Caco-2 (cell line): ENCODE data around the gene GRID1. TPM values are rescaled to one million over a fixed set of nuclear protein-coding genes. Genes with fewer than 3 reads are reported as not detected.

ENCODE experiments used
- BruUV-seq: library from RNA; stranded (reverse); fragments of 400-500 nt; replicated peaks from 2 replicates; lab custom pipeline; 2021; lab: Mats Ljungman, UMichigan
- CTCF ChIA-PET: fragments of 300-600 bp; sonication (Branson Sonifier 250); formaldehyde crosslinking; loops from one replicate; lab custom pipeline; 2022; ENCODE audit warnings: antibody characterized with exemption; lab: Charles Lee
- POLR2A ChIA-PET: fragments of 300-600 bp; sonication (Branson Sonifier 250); formaldehyde crosslinking; loops from one replicate; lab custom pipeline; 2022; ENCODE audit warnings: antibody characterized with exemption; lab: Charles Lee
- DNase-seq, 2 experiments: peaks; one replicate each; pipeline versions ENCODE4 v3.0.0 to v3.0.0-alpha.2; 2020 to 2022
- H3K27me3 ChIP-seq: replicated peaks from 2 replicates; pipeline ENCODE4 v1.6.0; 2011; ENCODE audit warnings: low read length; ENCODE audit not compliant: control insufficient read depth, insufficient read depth
- H3K36me3 ChIP-seq: 2 replicates; pipeline ENCODE4 v1.5.1; 2011; ENCODE audit warnings: low read length; ENCODE audit not compliant: control insufficient read depth, insufficient read depth
- H3K4me1 ChIP-seq: fragments of 250-450 bp; sonication (Bioruptor Pico); 2 replicates; pipeline ENCODE4 v1.5.1; 2020; ENCODE audit warnings: mild to moderate bottlenecking
- H3K4me3 ChIP-seq: 2 replicates; pipeline ENCODE4 v1.5.1; 2011; ENCODE audit warnings: low read depth, mild to moderate bottlenecking, control low read depth, low read length
- H3K9me3 ChIP-seq: fragments of 250-450 bp; sonication (Bioruptor Pico); 2 replicates; pipeline ENCODE4 v1.5.1; 2020; ENCODE audit warnings: mild to moderate bottlenecking, moderate library complexity
- H3K27ac Mint-ChIP-seq: one replicate; pipeline ENCODE4 v1.8.0; 2022; ENCODE audit warnings: mixed read lengths; ENCODE audit not compliant: unreplicated experiment
- H3K27me3 Mint-ChIP-seq: one replicate; pipeline ENCODE4 v1.8.0; 2022; ENCODE audit warnings: mixed read lengths; ENCODE audit not compliant: insufficient read depth, unreplicated experiment
- H3K36me3 Mint-ChIP-seq: one replicate; pipeline ENCODE4 v1.8.0; 2022; ENCODE audit warnings: mild to moderate bottlenecking, mixed read lengths; ENCODE audit not compliant: insufficient read depth, unreplicated experiment
- H3K4me1 Mint-ChIP-seq: one replicate; pipeline ENCODE4 v1.8.0; 2022; ENCODE audit warnings: low read depth, mixed read lengths; ENCODE audit not compliant: unreplicated experiment
- H3K4me3 Mint-ChIP-seq: one replicate; pipeline ENCODE4 v1.8.0; 2022; ENCODE audit warnings: mild to moderate bottlenecking, moderate library complexity, mixed read lengths; ENCODE audit not compliant: unreplicated experiment
- H3K9me3 Mint-ChIP-seq: one replicate; pipeline ENCODE4 v1.8.0; 2022; ENCODE audit warnings: mixed read lengths; ENCODE audit not compliant: unreplicated experiment
- CTCF ChIP-seq, 2 experiments: fragments of 200-600 bp in 1 of 2; IDR thresholded peaks; 1 replicate in 1 of 2; 2 replicates in 1 of 2; pipeline versions ENCODE4 v1.5.1 to v1.8.0; 2011 to 2022; ENCODE audit warnings: antibody characterized with exemption in 1 of 2, control low read depth in 1 of 2, inconsistent platforms in 1 of 2, low read depth in 1 of 2, low read length in 1 of 2, mild to moderate bottlenecking in 1 of 2, moderate library complexity in 1 of 2; ENCODE audit not compliant: insufficient read depth in 1 of 2, severe bottlenecking in 1 of 2, unreplicated experiment in 1 of 2
- intact Hi-C: fragments of 100-400 bp; cut with micrococcal nuclease; formaldehyde crosslinking; loops from one replicate; pipeline ENCODE4 v1.10.0; 2022; ENCODE audit not compliant: unreplicated experiment
- total RNA-seq: library from RNA; stranded (reverse); gene quantifications from 2 replicates; pipeline ENCODE4 v1.2.3, GENCODE V29; 2022

GRID1 gene
- total RNA-seq, 1 experiment from 2014 or later: 8.0 TPM

- Mint-ChIP-seq H3K27me3 (peaks cover 10% of the 10 kb centered on the region), H3K4me1 (no peaks in the 10 kb centered on the region), H3K9me3 (peaks cover 9% of the 10 kb centered on the region), H3K36me3 (no peaks in the 10 kb centered on the region), H3K27ac (no peak overlapping the region), H3K4me3 (no peak overlapping the region)
- POLR2A ChIA-PET: no interaction called here
- TF ChIP-seq CTCF (IDR thresholded peaks at IDR 0.05; ENCODE audit: insufficient read depth in 1 of 2, low read depth in 1 of 2, low read length in 1 of 2, severe bottlenecking in 1 of 2, unreplicated experiment in 1 of 2): no peak
- BruUV-seq: no TSS peak
- Histone ChIP-seq H3K9me3 (no peaks in the 10 kb centered on the region), H3K4me1 (no peaks in the 10 kb centered on the region), H3K4me3 (no peak overlapping the region), H3K36me3 (no peaks in the 10 kb centered on the region), H3K27me3 (no peaks in the 10 kb centered on the region)
- DNase-seq: no peak
- CTCF ChIA-PET: no interaction called here
- intact Hi-C loops: no loop called here
Measured at GRCh38 chr10:86266446-86267242, 100.0 kb downstream of the GRID1 start.

- no peaks in the 10 kb centered on the region for H3K27me3 ChIP-seq
- no peaks in the 10 kb centered on the region for H3K9me3 ChIP-seq
- H3K4me3 ChIP-seq: no peak overlapping the region
- Mint-ChIP-seq H3K27ac (no peak overlapping the region), H3K4me1 (no peaks in the 10 kb centered on the region), H3K9me3 (peaks cover under 1% of the 10 kb centered on the region), H3K4me3 (no peak overlapping the region), H3K36me3 (no peaks in the 10 kb centered on the region), H3K27me3 (peaks cover 10% of the 10 kb centered on the region)
- no peak for TF ChIP-seq CTCF (IDR thresholded peaks at IDR 0.05; ENCODE audit: insufficient read depth in 1 of 2, low read depth in 1 of 2, low read length in 1 of 2, severe bottlenecking in 1 of 2, unreplicated experiment in 1 of 2)
- POLR2A ChIA-PET: no interaction called here
- no TSS peak for BruUV-seq
- no peaks in the 10 kb centered on the region for H3K36me3 ChIP-seq
- CTCF ChIA-PET: no interaction called here
- DNase-seq: no peak
- intact Hi-C loops: no loop called here
- H3K4me1 ChIP-seq: no peaks in the 10 kb centered on the region
Measured at GRCh38 chr10:86265895-86266259, 100.7 kb downstream of the GRID1 start.

GRCh38 chr10:86265236-86265894 lies 101.2 kb downstream of the GRID1 start:
- Mint-ChIP-seq H3K27me3 (peaks cover 10% of the 10 kb centered on the region), H3K27ac (no peak overlapping the region), H3K4me3 (no peak overlapping the region), H3K4me1 (no peaks in the 10 kb centered on the region), H3K36me3 (no peaks in the 10 kb centered on the region), H3K9me3 (no peaks in the 10 kb centered on the region)
- no peaks in the 10 kb centered on the region for H3K9me3 ChIP-seq
- no peak overlapping the region for H3K4me3 ChIP-seq
- no peak for TF ChIP-seq CTCF (IDR thresholded peaks at IDR 0.05; ENCODE audit: insufficient read depth in 1 of 2, low read depth in 1 of 2, low read length in 1 of 2, severe bottlenecking in 1 of 2, unreplicated experiment in 1 of 2)
- intact Hi-C loops: no loop called here
- H3K27me3 ChIP-seq: no peaks in the 10 kb centered on the region
- no peak for DNase-seq
- POLR2A ChIA-PET: no interaction called here
- CTCF ChIA-PET: no interaction called here
- no peaks in the 10 kb centered on the region for H3K36me3 ChIP-seq
- BruUV-seq: no TSS peak
- no peaks in the 10 kb centered on the region for H3K4me1 ChIP-seq
